Common myeloid progenitor, CD34-positive (primary cell): ENCODE data around the gene CYTH3.

ENCODE experiments used
- CTCF ChIA-PET: fragments of 350-600 bp; sonication (Branson Sonifier 250); formaldehyde crosslinking; loops from one replicate; lab custom pipeline; 2021; ENCODE audit warnings: antibody characterized with exemption; lab: Charles Lee
- POLR2A ChIA-PET: fragments of 350-600 bp; sonication (Branson Sonifier 250); formaldehyde crosslinking; loops from one replicate; lab custom pipeline; 2021; ENCODE audit warnings: antibody characterized with exemption; lab: Charles Lee
- DNase-seq, 3 donors: peaks; one replicate each; pipeline versions ENCODE4 v3.0.0 to v3.0.0-alpha.2; 2013
- H3K27ac ChIP-seq, 2 experiments: 1 replicate in 1 of 2; 2 replicates in 1 of 2; pipeline ENCODE4 v1.7.0; 2013; ENCODE audit warnings: inconsistent platforms in 2 of 2, low read length in 2 of 2, mild to moderate bottlenecking in 2 of 2, low read depth in 1 of 2, moderate library complexity in 1 of 2; ENCODE audit not compliant: severe bottlenecking in 2 of 2, insufficient read depth in 1 of 2, poor library complexity in 1 of 2
- H3K27me3 ChIP-seq, 5 experiments: replicated peaks in 2 of 5; 1 replicate in 3 of 5; 2 replicates in 2 of 5; pipeline versions ENCODE4 v1.6.1 to v1.7.0; 2013; ENCODE audit warnings: low read length in 4 of 5, mild to moderate bottlenecking in 2 of 5, moderate library complexity in 2 of 5, inconsistent platforms in 1 of 5; ENCODE audit not compliant: insufficient read depth in 5 of 5, control insufficient read depth in 4 of 5
- H3K36me3 ChIP-seq, 4 experiments: 1 replicate in 2 of 4; 2 replicates in 2 of 4; pipeline versions ENCODE4 v1.6.1 to v1.7.0; 2013; ENCODE audit warnings: low read length in 3 of 4, control low read depth in 1 of 4, mild to moderate bottlenecking in 1 of 4; ENCODE audit not compliant: control insufficient read depth in 4 of 4, insufficient read depth in 4 of 4
- H3K4me1 ChIP-seq, 4 experiments: 1 replicate in 3 of 4; 2 replicates in 1 of 4; pipeline versions ENCODE4 v1.6.1 to v1.7.1; 2013; ENCODE audit warnings: low read length in 3 of 4, mild to moderate bottlenecking in 3 of 4, control low read depth in 1 of 4, inconsistent platforms in 1 of 4, moderate library complexity in 1 of 4; ENCODE audit not compliant: control insufficient read depth in 4 of 4, insufficient read depth in 4 of 4; ENCODE audit errors: control extremely low read depth in 1 of 4
- H3K4me3 ChIP-seq, 7 experiments: 1 replicate in 4 of 7; 2 replicates in 3 of 7; pipeline versions ENCODE4 v1.5.1 to v1.7.0; 2013; ENCODE audit warnings: mild to moderate bottlenecking in 7 of 7, low read length in 6 of 7, moderate library complexity in 6 of 7, inconsistent platforms in 2 of 7, low read depth in 2 of 7, control low read depth in 1 of 7; ENCODE audit not compliant: insufficient read depth in 4 of 7, control insufficient read depth in 1 of 7; ENCODE audit errors: extremely low read depth in 1 of 7
- H3K9me3 ChIP-seq, 5 experiments: 1 replicate in 4 of 5; 2 replicates in 1 of 5; pipeline versions ENCODE4 v1.6.1 to v1.7.1; 2013; ENCODE audit warnings: low read length in 4 of 5, mild to moderate bottlenecking in 2 of 5, inconsistent platforms in 1 of 5, low read depth in 1 of 5, moderate library complexity in 1 of 5; ENCODE audit not compliant: control insufficient read depth in 4 of 5, insufficient read depth in 2 of 5; ENCODE audit errors: control extremely low read depth in 1 of 5
- WGBS: methylation state at CpG from one replicate; pipeline ENCODE4 v1.1.5; 2013; ENCODE audit not compliant: insufficient coverage; 5-methylcytosine and 5-hydroxymethylcytosine counted together

CYTH3 gene

GRCh38 chr7:6258440-6259182 is 13.8 kb downstream of the CYTH3 start:
- ChIA-PET CTCF (interaction anchor here (1.0 to 2.3 kb wide), 5 partner anchors 9 to 91 kb away, joined by 3 to 6 read pairs (median 3); no protein-coding TSS in a partner anchor), POLR2A (no interaction called here)
- Histone ChIP-seq H3K27ac (peak overlapping the region in 1 of 2 experiments; percentile 62), H3K27me3 (no peaks in the 10 kb centered on the region), H3K36me3 (no peaks in the 10 kb centered on the region), H3K9me3 (no peaks in the 10 kb centered on the region), H3K4me1 (peaks cover 24 to 45% (median 34%) of the 10 kb centered on the region in 4 experiments), H3K4me3 (peak overlapping the region in 1 of 7 experiments; percentile 19)
- 100% methylated on average over 1 of the region's 5 CpGs for WGBS
- DNase-seq = peak in 2 of 3 donors; percentile 49 to 59

GRCh38 chr7:6257675-6258074 is 14.7 kb downstream of the CYTH3 start:
- Histone ChIP-seq H3K9me3 (no peaks in the 10 kb centered on the region), H3K4me1 (peaks cover 24 to 45% (median 34%) of the 10 kb centered on the region in 4 experiments), H3K27me3 (no peaks in the 10 kb centered on the region), H3K36me3 (no peaks in the 10 kb centered on the region), H3K27ac (no peak overlapping the region), H3K4me3 (no peak overlapping the region)
- ChIA-PET POLR2A (no interaction called here), CTCF (interaction anchor here (1.1 to 2.3 kb wide), 4 partner anchors 10 to 90 kb away, joined by 3 to 6 read pairs (median 3); no protein-coding TSS in a partner anchor)
- 100% methylated on average over 4 of the region's 4 CpGs for WGBS
- DNase-seq = no peak

GRCh38 chr7:6256677-6257535 is 15.5 kb downstream of the CYTH3 start:
- WGBS = 4% methylated on average over 6 of the region's 9 CpGs
- H3K4me3 ChIP-seq = peak overlapping the region in 3 of 7 experiments; percentile 41 to 47 (median 41)
- DNase-seq = peak; percentile 25 to 78 (median 68)
- H3K27me3 ChIP-seq = no peaks in the 10 kb centered on the region
- H3K36me3 ChIP-seq = no peaks in the 10 kb centered on the region
- POLR2A ChIA-PET = interaction anchor here (1.6 kb wide), 1 partner anchor 15 kb away, joined by 4 read pairs; no protein-coding TSS in a partner anchor
- H3K4me1 ChIP-seq = peaks cover 21 to 39% (median 32%) of the 10 kb centered on the region in 4 experiments
- CTCF ChIA-PET = interaction anchor here (0.6 to 2.3 kb wide), 7 partner anchors 10 to 110 kb away, joined by 3 to 9 read pairs (median 3); no protein-coding TSS in a partner anchor
- no peaks in the 10 kb centered on the region for H3K9me3 ChIP-seq
- no peak overlapping the region for H3K27ac ChIP-seq

- CTCF ChIA-PET = interaction anchor here (1.0 to 2.2 kb wide), 3 partner anchors 10 to 15 kb away, joined by 3 to 9 read pairs (median 6); no protein-coding TSS in a partner anchor
- no peak for DNase-seq
- no peaks in the 10 kb centered on the region for H3K9me3 ChIP-seq
- H3K4me3 ChIP-seq = no peak overlapping the region
- H3K36me3 ChIP-seq = no peaks in the 10 kb centered on the region
- no peaks in the 10 kb centered on the region for H3K27me3 ChIP-seq
- 100% methylated on average over 3 of the region's 5 CpGs for whole genome bisulfite sequencing
- POLR2A ChIA-PET = interaction anchor here (1.6 kb wide), 1 partner anchor 14 kb away, joined by 4 read pairs; no protein-coding TSS in a partner anchor
- H3K4me1 ChIP-seq = peaks cover 21 to 39% (median 32%) of the 10 kb centered on the region in 4 experiments
- no peak overlapping the region for H3K27ac ChIP-seq
These were observed 16.3 kb downstream of the CYTH3 start for GRCh38 chr7:6256109-6256483.

- H3K27ac ChIP-seq = no peak overlapping the region
These were observed 17.6 kb downstream of the CYTH3 start for GRCh38 chr7:6254866-6255265.

GRCh38 chr7:6252748-6253147 is 19.7 kb downstream of the CYTH3 start:
- 100% methylated on average over 1 of the region's 2 CpGs for WGBS
- Histone ChIP-seq H3K27ac (no peak overlapping the region), H3K4me3 (no peak overlapping the region), H3K4me1 (peaks cover 14 to 20% (median 19%) of the 10 kb centered on the region in 4 experiments), H3K9me3 (no peaks in the 10 kb centered on the region), H3K27me3 (no peaks in the 10 kb centered on the region), H3K36me3 (no peaks in the 10 kb centered on the region)
- DNase-seq = no peak
- ChIA-PET POLR2A (no interaction called here), CTCF (interaction anchor here (0.6 kb wide), 1 partner anchor 51 kb away, joined by 3 read pairs; no protein-coding TSS in a partner anchor)

More at GRCh38 chr7:6254866-6255265, 17.6 kb downstream of the CYTH3 start:
- Histone ChIP-seq H3K4me1 (peaks cover 21 to 36% (median 32%) of the 10 kb centered on the region in 4 experiments), H3K9me3 (no peaks in the 10 kb centered on the region), H3K4me3 (no peak overlapping the region), H3K27me3 (no peaks in the 10 kb centered on the region), H3K36me3 (no peaks in the 10 kb centered on the region)
- ChIA-PET POLR2A (no interaction called here), CTCF (interaction anchor here (0.7 to 2.2 kb wide), 4 partner anchors 15 to 69 kb away, joined by 3 to 6 read pairs (median 4); no protein-coding TSS in a partner anchor)
- WGBS = 100% methylated on average over 1 of the region's 4 CpGs
- DNase-seq = no peak
